Heart right ventricle (tissue), 16 donors: ENCODE data around the gene KCNK10. TPM values are rescaled to one million over a fixed set of nuclear protein-coding genes. Genes with fewer than 3 reads are reported as not detected.

Experiments used
- ATAC-seq, 8 donors: fragments of 200-7000 bp; cut with Tn5 transposase; one replicate each; pipeline ENCODE4 v1.9.1; 2020; ENCODE audit warnings: mild to moderate bottlenecking in 8 of 8, moderate library complexity in 8 of 8, moderate number of reproducible peaks in 1 of 8
- DNase-seq, 2 donors: peaks; one replicate each; pipeline ENCODE4 v3.0.0-alpha.2; 2020
- H3K27ac ChIP-seq, 10 donors: fragments of 200-600 bp; sonication (generic) in 2 of 10; one replicate each; pipeline versions ENCODE4 v1.5.0 to v1.8.0; 2020 to 2022; ENCODE audit warnings: mild to moderate bottlenecking in 3 of 10
- H3K27me3 ChIP-seq, 7 donors: fragments of 200-600 bp; one replicate each; pipeline ENCODE4 v1.8.0; 2021 to 2022; ENCODE audit warnings: mild to moderate bottlenecking in 2 of 7
- H3K36me3 ChIP-seq, 9 donors: fragments of 200-600 bp; sonication (generic) in 1 of 9; one replicate each; pipeline versions ENCODE4 v1.5.0 to v1.8.0; 2020 to 2022; ENCODE audit warnings: mild to moderate bottlenecking in 2 of 9
- H3K4me1 ChIP-seq, 9 donors: fragments of 200-600 bp; sonication (generic) in 1 of 9; one replicate each; pipeline versions ENCODE4 v1.5.0 to v1.8.0; 2020 to 2022; ENCODE audit warnings: mild to moderate bottlenecking in 4 of 9
- H3K4me3 ChIP-seq, 10 donors: fragments of 200-600 bp; sonication (generic) in 2 of 10; one replicate each; pipeline versions ENCODE4 v1.5.0 to v1.8.0; 2020 to 2022; ENCODE audit warnings: mild to moderate bottlenecking in 7 of 10, moderate library complexity in 2 of 10
- H3K9me3 ChIP-seq, 11 donors: fragments of 200-600 bp in 10 of 11; sonication (generic) in 2 of 11; one replicate each; pipeline versions ENCODE4 v1.5.0 to v1.8.0; 2013 to 2022; ENCODE audit warnings: mild to moderate bottlenecking in 2 of 11, control low read depth in 1 of 11, moderate library complexity in 1 of 11
- CTCF ChIP-seq, 9 donors: fragments of 200-600 bp; sonication (generic) in 2 of 9; IDR thresholded peaks; one replicate each; pipeline versions ENCODE4 v1.5.0 to v1.8.0; 2021 to 2022; ENCODE audit warnings: antibody characterized with exemption in 9 of 9, mild to moderate bottlenecking in 5 of 9, moderate library complexity in 1 of 9
- WGBS, 2 donors: extraction: QIAGEN DNeasy Blood & Tissue Kit; methylation state at CpG; one replicate each; pipeline ENCODE4 v1.1.7; 2013; ENCODE audit warnings: inconsistent platforms in 1 of 2; 5-methylcytosine and 5-hydroxymethylcytosine counted together
- intact Hi-C, 10 donors: fragments of 100-400 bp; cut with DNase I; formaldehyde crosslinking; loops; one replicate each; pipeline versions ENCODE4 v1.11.1 to v1.14.2; 2022
- polyA plus RNA-seq, 2 donors: library from polyadenylated mRNA; stranded (reverse); fragments of 200-250 nt; gene quantifications; one replicate each; pipeline ENCODE4 v1.2.3, GENCODE V29; 2013
- total RNA-seq, 10 donors: library from RNA; stranded (reverse); fragmentation: NEBNext Ultra II Directional in 3 of 10; extraction: Animal tissue kit (Norgen Biotek cat#: 25700) in 3 of 10; gene quantifications; one replicate each; pipeline versions ENCODE4 v1.2.1 to v1.2.4, GENCODE V29; 2021 to 2023
- donor health status: Arrhythmogenic right ventricular cardiomyopathy.
- donor health status: ischemic (EF 13 %, LVEDD 7.1; RV severe dilation, severe dysfunction).
- donor health status: healthy with polysubstance abuse.
- donor health status: DM: no; HTN: yes; CAD: no.
- donor health status: DM: no; HTN: no; CAD: no.
- donor health status: ischemic (EF 25% LVEDD 6.9; RV normal size, moderate dysfunction).
- donor health status: ischemic (EF 25% LVEDD 5.7; RV mildly dilated, moderate dysfunction).
- donor health status: healthy.
- donor health status: DM: yes; HTN: yes; CAD: no.
- donor health status: Ischemic cardiomyopathy.
- donor health status: ischemic (EF 35%, LVEDD 5.7; RV mildly dilated, moderate dysfunction).
- donor health status: nonischemic (EF 11% LVEDD 7.7; RV severe dilation, severe dysfunction).
- donor health status: DM: yes; HTN: yes; CAD: no.
- donor health status: PGD.
- donor health status: ischemic (EF 29% LVEDD 5.4; RV normal size, mild dysfunction).
- donor health status: nonischemic (EF 23%, LVEDD 6.1; RV moderate dilation, normal function).

The KCNK10 gene
- total and polyA plus RNA-seq, 12 donors = 0.01 to 0.21 (median 0.11) TPM; not detected in 9

GRCh38 chr14:88194531-88194930 is 128.5 kb downstream of the KCNK10 start:
- intact Hi-C loops = loop anchor here in 3 of 10 donors (5.0 to 10.0 kb wide), 3 partner anchors 183 to 190 kb away; partner anchors contain the start of gene SPATA7 (in 1 of the 3)
- Histone ChIP-seq H3K36me3 (no peaks in the 10 kb centered on the region), H3K4me1 (peaks cover 0 to 5% (median 0%) of the 10 kb centered on the region in 9 donors), H3K27me3 (peaks cover 0 to 77% (median 44%) of the 10 kb centered on the region in 7 donors), H3K9me3 (no peaks in the 10 kb centered on the region), H3K4me3 (no peak overlapping the region), H3K27ac (no peak overlapping the region)
- DNase-seq (no peak), ATAC-seq (no peak)
- TF ChIP-seq CTCF (IDR thresholded peaks at IDR 0.05) = no peak
- 43 to 55% methylated on average over 8 of the region's 8 CpGs for WGBS, 2 donors

- no peak for TF ChIP-seq CTCF (IDR thresholded peaks at IDR 0.05)
- Histone ChIP-seq H3K27me3 (peaks cover 0 to 54% (median 38%) of the 10 kb centered on the region in 7 donors), H3K4me1 (peaks cover 0 to 14% (median 3%) of the 10 kb centered on the region in 9 donors), H3K27ac (no peak overlapping the region), H3K36me3 (no peaks in the 10 kb centered on the region), H3K9me3 (no peaks in the 10 kb centered on the region), H3K4me3 (no peak overlapping the region)
- intact Hi-C loops = loop anchor here in 3 of 10 donors (5.0 to 10.0 kb wide), 3 partner anchors 186 to 193 kb away; partner anchors contain the start of gene SPATA7 (in 1 of the 3)
- WGBS, 2 donors = 41 to 51% methylated on average over 2 of the region's 2 CpGs
- DNase-seq (no peak), ATAC-seq (no peak)
These were observed 131.5 kb downstream of the KCNK10 start for GRCh38 chr14:88191605-88192004.

- Histone ChIP-seq H3K36me3 (no peaks in the 10 kb centered on the region), H3K27me3 (peaks cover 0 to 34% (median 25%) of the 10 kb centered on the region in 7 donors), H3K4me3 (peak overlapping the region in 6 of 10 donors; percentile 19 to 38 (median 30)), H3K9me3 (no peaks in the 10 kb centered on the region), H3K27ac (no peak overlapping the region), H3K4me1 (peaks cover 0 to 14% (median 3%) of the 10 kb centered on the region in 9 donors)
- WGBS, 2 donors = 25 to 27% methylated on average over 10 of the region's 10 CpGs
- intact Hi-C loops = loop anchor here in 7 of 10 donors (5.0 to 10.0 kb wide), 5 partner anchors 188 to 373 kb away; partner anchors contain the start of genes SPATA7 (in 2 of the 7) and ZC3H14 (in 1 of the 7)
- TF ChIP-seq CTCF (IDR thresholded peaks at IDR 0.05) = peak; percentile 26 to 78 (median 71)
- peak in 1 of 2 donors; percentile 78 for DNase-seq
- peak; percentile 86 to 95 (median 93) for ATAC-seq
These were observed 133.5 kb downstream of the KCNK10 start for GRCh38 chr14:88189417-88190191.

GRCh38 chr14:88188745-88189416 is 134.2 kb downstream of the KCNK10 start:
- peak in 4 of 8 donors; percentile 16 to 47 (median 34) for ATAC-seq
- peak overlapping the region in 7 of 10 donors; percentile 19 to 38 (median 29) for H3K4me3 ChIP-seq
- intact Hi-C loops = loop anchor here in 4 of 10 donors (5.0 kb wide), 3 partner anchors 193 to 373 kb away; partner anchors contain the start of genes SPATA7 (in 1 of the 4) and ZC3H14 (in 1 of the 4)

More at GRCh38 chr14:88188745-88189416, 134.2 kb downstream of the KCNK10 start:
- no peak for DNase-seq
- H3K27me3 ChIP-seq = peaks cover 0 to 27% (median 18%) of the 10 kb centered on the region in 7 donors
- TF ChIP-seq CTCF (IDR thresholded peaks at IDR 0.05) = no peak
- no peaks in the 10 kb centered on the region for H3K36me3 ChIP-seq
- H3K9me3 ChIP-seq = no peaks in the 10 kb centered on the region
- H3K27ac ChIP-seq = no peak overlapping the region
- H3K4me1 ChIP-seq = peaks cover 0 to 14% (median 3%) of the 10 kb centered on the region in 9 donors
- WGBS, 2 donors = 12% methylated on average over 13 of the region's 13 CpGs
